ENCODE results near the gene ENPP5.

ENPP5 gene

GRCh38 chr6:46204880-46205650 is 34.3 kb upstream of the ENPP5 start:
- no peaks in the 10 kb centered on the region for H3K9me3 ChIP-seq (ENCODE audit: severe bottlenecking)
- no peak for TF ChIP-seq CTCF (IDR thresholded peaks at IDR 0.05; ENCODE audit: low read depth, low read length)
- H3K27ac ChIP-seq = no peak overlapping the region
- H3K27me3 ChIP-seq (ENCODE audit: insufficient read depth, low read depth, severe bottlenecking) = no peaks in the 10 kb centered on the region
- H3K4me3 ChIP-seq (ENCODE audit: low read depth, low read length) = no peak overlapping the region
- no peaks in the 10 kb centered on the region for H3K36me3 ChIP-seq
- DNase-seq = no peak

- Histone ChIP-seq H3K36me3 (no peaks in the 10 kb centered on the region), H3K27me3 (ENCODE audit: insufficient read depth, low read depth, severe bottlenecking) (no peaks in the 10 kb centered on the region), H3K4me3 (ENCODE audit: low read depth, low read length) (no peak overlapping the region), H3K27ac (no peak overlapping the region), H3K9me3 (ENCODE audit: severe bottlenecking) (no peaks in the 10 kb centered on the region)
- no peak for DNase-seq
- no peak for TF ChIP-seq CTCF (IDR thresholded peaks at IDR 0.05; ENCODE audit: low read depth, low read length)
Measured at GRCh38 chr6:46203391-46204177, 32.8 kb upstream of the ENPP5 start.

- Histone ChIP-seq H3K4me3 (ENCODE audit: low read depth, low read length) (no peak overlapping the region), H3K27me3 (ENCODE audit: insufficient read depth, low read depth, severe bottlenecking) (no peaks in the 10 kb centered on the region), H3K9me3 (ENCODE audit: severe bottlenecking) (no peaks in the 10 kb centered on the region), H3K36me3 (no peaks in the 10 kb centered on the region), H3K27ac (no peak overlapping the region)
- no peak for DNase-seq
- no peak for TF ChIP-seq CTCF (IDR thresholded peaks at IDR 0.05; ENCODE audit: low read depth, low read length)
Measured at GRCh38 chr6:46201702-46202101, 30.9 kb upstream of the ENPP5 start.

- no peaks in the 10 kb centered on the region for H3K27me3 ChIP-seq (ENCODE audit: insufficient read depth, low read depth, severe bottlenecking)
- no peak overlapping the region for H3K4me3 ChIP-seq (ENCODE audit: low read depth, low read length)
- no peaks in the 10 kb centered on the region for H3K36me3 ChIP-seq
- H3K27ac ChIP-seq = no peak overlapping the region
- H3K9me3 ChIP-seq (ENCODE audit: severe bottlenecking) = no peaks in the 10 kb centered on the region
- TF ChIP-seq CTCF (IDR thresholded peaks at IDR 0.05; ENCODE audit: low read depth, low read length) = no peak
- DNase-seq = no peak
Measured at GRCh38 chr6:46199387-46199786, 28.6 kb upstream of the ENPP5 start.

- H3K9me3 ChIP-seq (ENCODE audit: severe bottlenecking) = no peaks in the 10 kb centered on the region
- no peak for DNase-seq
- H3K27ac ChIP-seq = no peak overlapping the region
- no peak overlapping the region for H3K4me3 ChIP-seq (ENCODE audit: low read depth, low read length)
- H3K36me3 ChIP-seq = no peaks in the 10 kb centered on the region
- no peak for TF ChIP-seq CTCF (IDR thresholded peaks at IDR 0.05; ENCODE audit: low read depth, low read length)
- no peaks in the 10 kb centered on the region for H3K27me3 ChIP-seq (ENCODE audit: insufficient read depth, low read depth, severe bottlenecking)
Measured at GRCh38 chr6:46191961-46192360, 21.2 kb upstream of the ENPP5 start.

Measured in WERI-Rb-1 (cell line).